ENCODE data around the gene TNS4. TPM values are rescaled to one million over a fixed set of nuclear protein-coding genes. Genes with fewer than 3 reads are reported as not detected.

The TNS4 gene
- total RNA-seq, 1 donor from 2014 or later = 25.6 TPM

DNA sequence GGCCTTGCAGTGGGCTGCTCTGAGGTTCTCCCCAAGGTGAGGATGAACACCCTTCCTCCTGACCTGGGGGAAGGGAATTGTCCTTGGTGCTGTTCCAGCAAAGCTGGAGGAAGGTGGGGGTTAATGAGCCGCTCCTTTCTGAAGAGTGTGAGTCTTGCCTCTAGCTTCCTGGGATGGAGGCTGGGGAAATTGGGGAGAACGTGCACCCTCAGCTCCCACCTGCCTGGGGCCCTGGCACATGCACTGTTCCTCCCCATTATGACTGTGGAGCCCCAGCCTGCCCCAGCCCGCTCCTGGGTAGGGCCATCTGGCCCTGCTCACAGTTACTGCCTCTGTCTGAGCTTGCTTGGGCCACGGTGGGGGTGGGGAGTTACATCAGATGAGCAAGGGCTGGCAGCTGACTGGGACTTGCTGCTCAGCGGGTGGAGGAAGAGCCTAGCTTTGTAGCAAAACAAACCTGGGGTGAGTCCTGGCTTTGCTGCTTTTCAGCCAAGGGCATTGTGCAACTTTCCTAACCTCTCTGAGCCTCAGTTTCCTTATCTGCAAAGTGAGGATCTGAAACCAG is 11.1 kb downstream of the TNS4 start:
- no peak for DNase-seq

- DNase-seq = no peak
Measured at GRCh38 chr17:40487371-40488020, 13.9 kb downstream of the TNS4 start.

- no peak for DNase-seq
Measured at GRCh38 chr17:40486522-40487370, 14.7 kb downstream of the TNS4 start.

DNA sequence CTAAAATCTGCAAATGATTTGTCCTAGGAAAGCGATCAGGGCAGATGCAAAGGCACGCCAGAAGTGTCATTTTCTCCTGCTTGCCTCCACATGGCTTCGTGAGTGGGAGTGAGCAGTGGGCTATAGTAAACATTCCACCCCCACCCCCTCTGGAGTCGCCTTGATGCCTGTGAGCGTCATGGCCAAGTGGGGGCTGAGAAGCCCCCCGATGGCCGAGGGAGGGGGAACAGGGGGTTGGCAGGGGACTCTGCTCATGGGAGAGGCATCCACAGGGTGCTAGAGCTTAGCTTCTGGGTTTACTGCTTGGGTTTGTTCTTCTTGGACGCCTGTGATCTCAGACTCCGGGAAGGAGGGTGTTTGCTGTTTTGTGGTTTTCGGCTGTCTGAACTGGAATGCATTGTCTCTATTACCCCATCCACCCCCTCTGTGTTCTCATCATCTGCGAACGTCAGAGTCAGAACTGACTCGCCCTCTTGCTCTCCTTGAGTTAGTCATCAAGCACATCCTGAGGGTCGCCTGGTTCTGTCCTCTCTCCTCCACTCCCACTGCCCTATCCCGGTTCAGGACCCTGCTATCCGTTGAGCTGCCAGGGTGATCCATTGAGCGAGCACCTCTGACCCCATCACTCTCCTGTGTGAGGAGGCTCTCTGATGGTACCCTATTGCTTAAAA is 15.4 kb downstream of the TNS4 start:
- peak; percentile 74 for DNase-seq

GRCh38 chr17:40484973-40485530 is 16.4 kb downstream of the TNS4 start:
- no peak for DNase-seq

DNA sequence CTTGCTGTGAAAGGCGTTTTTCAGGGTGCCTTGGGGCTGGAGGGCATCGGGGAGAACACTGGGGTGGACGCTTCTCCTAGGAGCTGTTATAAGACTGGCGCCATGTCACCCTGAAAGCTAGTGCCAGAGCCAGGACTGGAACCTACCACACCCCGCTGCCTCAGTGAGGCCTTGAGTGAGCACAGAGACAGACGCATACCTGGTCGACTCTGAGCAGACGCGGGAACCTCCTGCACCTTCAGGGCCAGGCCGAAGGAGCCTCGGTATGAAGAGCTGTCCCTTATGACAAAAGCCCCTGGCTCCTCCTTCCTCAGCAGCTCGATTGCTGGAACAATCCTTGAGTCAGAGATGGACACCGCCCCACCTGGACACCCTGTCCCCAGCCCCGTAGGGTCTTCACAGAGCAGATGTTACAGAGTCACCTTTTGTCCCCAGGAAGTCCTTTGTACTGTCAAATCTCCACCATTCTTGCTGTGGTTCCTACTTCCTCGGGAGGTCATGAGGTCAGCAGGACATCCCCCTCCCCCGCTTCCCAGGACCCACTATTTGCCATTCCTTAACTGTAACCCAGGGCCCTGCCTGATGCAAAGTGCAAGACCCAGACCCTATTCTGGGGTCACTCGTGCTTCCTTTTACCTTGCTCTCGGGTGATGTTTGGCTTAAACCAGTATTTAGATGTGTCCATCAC is 17.0 kb downstream of the TNS4 start:
- no peak for DNase-seq

DNA sequence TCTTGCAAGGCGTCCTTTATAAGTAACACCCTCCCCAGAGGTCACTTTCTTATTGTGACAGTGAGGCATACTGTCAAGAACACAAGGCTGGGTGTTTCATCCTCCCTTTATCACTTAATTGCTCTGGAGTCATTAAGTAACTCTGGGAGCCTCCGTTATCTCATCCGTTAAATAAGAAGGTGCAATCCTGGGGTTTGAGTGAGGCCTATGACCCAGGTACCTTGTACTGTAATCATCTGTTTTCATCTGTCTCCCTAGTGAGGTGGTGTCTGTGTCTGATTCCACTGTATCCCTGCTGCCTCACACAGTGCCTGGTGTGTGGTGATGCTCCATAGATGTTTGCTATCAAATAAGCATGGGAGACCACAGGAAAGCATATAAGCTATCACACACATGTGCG is 17.7 kb downstream of the TNS4 start:
- no peak for DNase-seq

DNA sequence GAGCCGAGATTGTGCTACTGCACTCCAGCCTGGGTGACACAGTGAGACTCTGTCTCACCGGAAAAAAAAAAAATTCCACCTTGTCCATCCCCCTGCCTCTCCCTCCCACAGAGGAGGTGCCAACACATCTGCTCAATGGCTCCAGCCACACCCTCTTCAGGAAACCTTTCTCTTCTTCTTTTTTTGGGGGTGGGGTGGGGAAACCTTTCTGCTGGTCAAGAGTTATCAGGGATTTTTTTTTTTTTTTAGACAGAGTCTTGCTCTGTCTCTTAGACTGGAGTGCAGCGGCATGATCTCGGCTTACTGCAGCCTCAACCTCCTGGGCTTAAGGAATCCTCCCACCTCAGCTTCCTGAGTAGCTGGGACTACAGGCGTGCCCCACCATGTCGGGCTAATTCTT is 18.7 kb downstream of the TNS4 start:
- DNase-seq = no peak

DNA sequence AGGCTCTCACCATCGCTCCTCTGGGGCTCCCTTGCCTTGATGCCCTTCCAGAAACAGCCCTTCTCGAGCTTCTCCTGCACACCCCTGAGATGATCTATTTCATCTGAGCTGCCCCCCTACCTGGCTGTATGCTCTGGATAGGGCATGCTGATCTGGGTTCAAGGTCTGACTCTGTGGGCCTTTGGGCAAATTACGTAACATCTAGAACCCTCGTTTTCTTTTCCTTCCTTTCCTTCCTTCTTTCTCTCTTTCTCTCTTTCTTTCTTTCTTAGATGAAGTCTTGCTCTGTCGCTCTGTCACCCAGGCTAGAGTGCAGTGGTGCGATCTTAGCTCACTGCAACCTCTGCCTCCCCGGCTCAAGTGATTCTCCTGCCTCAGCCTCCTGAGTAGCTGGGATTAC is 20.3 kb downstream of the TNS4 start:
- DNase-seq = no peak

- no peak for DNase-seq
Measured at GRCh38 chr17:40480501-40481003, 20.9 kb downstream of the TNS4 start.

DNA sequence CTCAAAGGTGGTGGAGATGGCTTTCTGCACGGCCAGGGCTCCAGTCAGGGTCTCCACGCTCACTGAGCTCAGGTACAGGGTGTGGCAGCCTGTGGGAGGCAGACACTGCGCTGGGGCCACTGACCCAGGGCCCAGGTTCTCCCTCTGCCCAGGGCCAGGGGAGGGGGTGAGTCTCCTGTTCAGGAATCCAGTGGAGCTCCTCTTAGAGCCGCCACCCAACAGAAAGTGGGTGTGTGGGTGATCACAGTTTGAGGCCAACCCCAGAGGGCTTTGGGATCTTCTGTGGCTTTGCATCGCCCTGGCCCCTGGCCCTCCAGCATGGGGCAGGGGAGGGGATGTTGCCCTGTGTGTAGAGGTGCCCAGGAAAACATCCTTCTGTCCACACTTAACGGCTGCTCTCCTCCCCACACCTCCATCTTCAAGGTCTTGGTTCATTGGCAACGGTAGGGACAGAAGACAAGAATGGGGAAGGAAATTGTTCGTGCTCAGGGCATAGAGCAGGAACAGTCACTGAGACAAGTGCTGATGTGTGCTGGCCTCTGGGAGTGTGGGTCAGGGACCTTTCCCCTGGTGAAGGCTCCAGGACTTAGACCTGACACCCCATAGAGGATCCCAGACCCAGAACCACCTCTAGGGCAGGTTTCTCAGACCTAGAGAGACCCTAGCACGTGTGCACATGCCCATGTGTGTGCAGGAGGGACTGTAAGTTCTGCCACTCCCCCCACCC is 21.5 kb downstream of the TNS4 start:
- no peak for DNase-seq

DNA sequence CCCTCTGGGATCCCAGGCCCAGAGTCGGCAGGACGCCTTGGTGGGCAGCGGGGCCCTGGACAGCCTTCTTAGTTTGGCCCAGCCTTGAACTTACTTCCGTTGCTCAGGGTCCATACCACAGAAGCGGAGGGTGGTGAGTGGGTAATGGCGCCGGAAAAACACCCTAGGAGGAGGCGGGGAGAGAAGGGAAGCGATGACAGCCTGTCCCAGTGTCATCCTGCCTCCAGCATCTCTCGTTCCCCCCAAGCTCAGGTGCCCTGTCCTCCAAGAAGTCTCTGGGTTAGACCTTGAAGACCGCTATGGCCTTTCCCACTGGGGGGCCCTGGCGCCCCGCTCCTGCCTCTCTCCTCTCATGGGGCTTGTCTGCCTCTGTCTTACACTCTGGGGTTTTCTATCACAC is 22.9 kb downstream of the TNS4 start:
- no peak for DNase-seq

GRCh38 chr17:40477796-40478195 is 23.6 kb downstream of the TNS4 start:
- no peak for DNase-seq

- no peak for DNase-seq
Measured at GRCh38 chr17:40475234-40475908, 26.1 kb downstream of the TNS4 start.

DNA sequence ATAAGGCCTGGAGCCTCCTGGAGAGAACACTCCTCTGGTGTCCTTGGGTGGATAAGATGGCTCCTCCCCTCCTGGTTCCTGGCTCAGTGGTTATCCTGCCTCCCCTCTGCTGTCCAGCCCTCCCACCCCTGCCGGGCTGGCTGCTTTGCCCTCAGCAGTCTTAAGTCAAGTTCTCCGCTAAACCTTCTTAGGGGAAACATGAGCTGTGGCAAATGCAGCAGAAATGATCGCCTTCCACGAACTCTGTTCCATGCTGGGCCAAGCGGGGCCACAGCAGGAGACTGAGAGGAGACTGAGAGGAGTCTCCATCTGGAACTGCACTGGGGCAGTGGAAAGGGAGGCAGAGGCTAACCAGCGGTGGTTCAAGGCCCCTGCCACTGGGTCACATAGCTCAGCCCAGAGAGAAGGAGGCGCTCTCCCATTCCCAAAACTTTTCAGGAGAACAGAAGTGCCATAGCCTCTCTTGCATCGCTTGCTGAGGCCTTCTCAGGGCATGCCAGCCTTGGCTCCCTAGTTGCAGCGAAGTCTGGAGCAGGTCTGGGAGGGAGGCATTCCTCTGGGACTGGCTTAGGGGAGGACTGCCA is 26.9 kb downstream of the TNS4 start:
- no peak for DNase-seq

DNA sequence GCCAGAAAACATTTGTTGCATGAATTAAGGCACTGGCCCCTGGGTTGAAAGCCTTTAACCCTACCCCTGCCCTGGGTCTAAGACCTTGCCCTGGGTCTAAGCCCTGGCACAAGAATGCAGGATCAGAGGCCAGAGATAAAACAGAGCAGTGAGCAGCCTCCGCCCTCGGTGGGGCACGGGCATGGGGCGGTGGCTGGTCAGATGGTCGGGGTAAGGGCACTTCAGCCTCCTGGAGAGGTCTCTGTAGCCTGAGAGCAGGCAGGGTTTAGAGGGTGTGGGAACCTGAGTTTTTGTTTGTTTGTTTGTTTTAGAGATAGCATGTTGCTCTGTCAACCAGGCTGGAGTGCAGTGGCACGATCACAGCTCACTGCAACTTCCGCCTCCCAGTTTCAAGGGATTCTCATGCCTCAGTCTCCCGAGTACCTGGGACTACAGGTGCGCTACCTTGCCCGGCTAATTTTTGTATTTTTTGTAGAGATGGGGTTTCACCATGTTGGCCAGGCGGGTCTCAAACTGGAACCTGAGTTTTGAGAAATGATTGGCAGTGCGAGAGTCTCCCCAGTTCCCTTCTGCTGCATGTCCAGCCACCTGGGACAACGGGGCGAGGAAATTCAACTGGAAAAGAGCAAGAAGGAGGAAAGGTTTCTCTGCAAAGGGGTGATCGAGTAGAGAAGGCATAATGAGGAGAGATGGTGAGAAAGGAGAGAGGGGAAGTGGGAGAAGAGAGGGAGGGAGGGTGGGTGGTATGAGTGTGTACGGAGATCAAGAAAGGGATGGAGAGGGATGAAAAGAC is 27.7 kb downstream of the TNS4 start:
- DNase-seq = no peak

GRCh38 chr17:40472733-40473452 is 28.5 kb downstream of the TNS4 start:
- no peak for DNase-seq
